Measurements from ENCODE around the gene PRL.

The PRL gene

DNA sequence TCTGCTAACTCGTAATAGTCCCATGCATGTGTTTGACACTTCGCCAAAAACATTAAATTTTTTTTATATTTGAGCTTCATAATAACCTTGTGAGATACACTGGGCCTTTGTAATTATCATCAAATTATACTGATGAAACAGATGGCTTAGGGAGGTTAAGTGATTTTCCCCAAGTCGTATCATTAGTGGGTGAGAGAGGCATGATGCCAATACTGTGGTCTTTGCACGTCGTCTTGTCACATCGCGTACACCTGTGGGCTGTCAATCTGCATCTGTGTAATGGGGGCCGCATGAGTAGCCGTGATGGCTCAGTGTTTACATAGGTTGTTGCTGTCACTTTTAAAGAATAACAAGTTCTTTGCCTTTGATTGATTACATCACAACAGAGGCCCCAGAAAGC, 1.7 kb downstream of the PRL start:
- TF ChIP-seq CTCF (conservative IDR thresholded peaks at IDR 0.05) (no peak), ZFX (IDR thresholded peaks at IDR 0.05) (no peak)
- no peak overlapping the region for H3K27ac ChIP-seq

GRCh38 chr6:22294301-22294700, 2.5 kb downstream of the PRL start:
- H3K27ac ChIP-seq: no peak overlapping the region
- no peak for TF ChIP-seq CTCF (conservative IDR thresholded peaks at IDR 0.05)
- no peak for TF ChIP-seq ZFX (IDR thresholded peaks at IDR 0.05)

- TF ChIP-seq CTCF (conservative IDR thresholded peaks at IDR 0.05) (no peak), ZFX (IDR thresholded peaks at IDR 0.05) (no peak)
- no peak overlapping the region for H3K27ac ChIP-seq
Measured at GRCh38 chr6:22290045-22290444, 6.8 kb downstream of the PRL start.

- H3K27ac ChIP-seq: no peak overlapping the region
- TF ChIP-seq CTCF (conservative IDR thresholded peaks at IDR 0.05): no peak
- TF ChIP-seq ZFX (IDR thresholded peaks at IDR 0.05): no peak
Measured at GRCh38 chr6:22288721-22289120, 8.1 kb downstream of the PRL start.

GRCh38 chr6:22284666-22285065, 12.2 kb downstream of the PRL start:
- H3K27ac ChIP-seq: no peak overlapping the region
- TF ChIP-seq CTCF (conservative IDR thresholded peaks at IDR 0.05) (no peak), ZFX (IDR thresholded peaks at IDR 0.05) (no peak)

DNA sequence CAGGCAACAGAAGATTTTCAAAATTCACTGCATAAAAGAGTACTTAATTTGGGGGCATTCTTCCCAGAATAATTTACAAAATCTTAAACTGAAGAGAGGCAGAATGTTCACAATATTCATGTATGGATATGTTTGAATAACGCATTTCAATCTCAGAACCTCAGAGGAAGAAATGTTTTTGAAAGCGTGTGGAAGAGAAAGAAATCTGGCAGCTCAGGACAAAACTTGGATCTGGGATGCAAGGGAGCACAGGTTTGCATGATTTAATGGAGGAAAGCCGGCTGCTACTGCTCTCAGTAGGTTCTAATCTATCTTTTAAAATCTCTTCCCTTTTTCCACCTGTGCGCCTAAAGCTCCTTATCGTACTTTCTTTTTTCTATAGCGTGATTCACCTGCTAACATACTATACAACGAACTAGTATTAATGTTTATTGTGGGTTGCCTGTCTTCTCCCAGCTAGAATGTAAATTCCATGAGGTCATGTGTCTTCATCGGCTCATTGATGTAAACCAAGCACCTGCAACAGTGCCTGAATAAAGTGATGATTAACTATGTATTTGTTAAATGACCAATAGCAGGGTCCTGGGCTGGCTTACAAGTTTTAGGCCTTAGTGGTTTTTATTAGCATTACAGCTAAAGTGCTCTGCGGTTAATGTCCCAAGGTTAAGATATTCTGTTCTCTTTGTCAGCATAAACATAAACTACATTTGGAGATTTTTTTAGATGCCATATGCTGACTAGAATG, 15.3 kb downstream of the PRL start:
- no peak for TF ChIP-seq ZFX (IDR thresholded peaks at IDR 0.05)
- TF ChIP-seq CTCF (conservative IDR thresholded peaks at IDR 0.05): no peak
- H3K27ac ChIP-seq: no peak overlapping the region

DNA sequence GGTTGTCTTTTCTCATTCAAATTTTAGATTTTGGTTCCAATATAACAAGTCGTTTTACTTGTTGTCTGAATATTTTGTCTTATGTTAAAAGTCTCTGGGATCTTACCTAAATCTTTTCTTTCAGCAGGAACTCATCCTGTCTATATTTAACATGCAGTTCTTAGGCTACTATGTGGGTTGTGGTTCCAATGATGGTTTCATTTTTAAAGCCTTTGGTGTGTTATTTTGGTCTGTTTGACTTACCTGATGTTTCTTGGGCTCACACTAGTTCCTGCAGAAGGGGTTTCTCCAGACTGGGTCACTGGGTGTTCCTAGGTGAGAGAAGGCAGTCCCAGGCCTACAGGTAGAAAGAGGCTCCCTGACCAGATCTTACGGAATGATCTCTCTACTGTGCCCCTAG, 17.4 kb downstream of the PRL start:
- no peak overlapping the region for H3K27ac ChIP-seq
- TF ChIP-seq CTCF (conservative IDR thresholded peaks at IDR 0.05) (no peak), ZFX (IDR thresholded peaks at IDR 0.05) (no peak)

All from C4-2B (cell line).